C4-2B (cell line): ENCODE results near the gene WWOX.

Source experiments
- H3K27ac ChIP-seq: fragments of 450-650 bp; 2 replicates; pipeline ENCODE4 v1.5.1; 2017
- ZFX ChIP-seq: fragments of 450-650 bp; IDR thresholded peaks from 2 replicates; pipeline ENCODE4 v1.6.1; 2017
- TF ChIP-seq, protein P1 (sequence below): fragments of 450-650 bp; conservative IDR thresholded peaks from 2 replicates; pipeline ENCODE4 v1.5.1; 2017; ENCODE audit warnings: mild to moderate bottlenecking

The WWOX gene

DNA sequence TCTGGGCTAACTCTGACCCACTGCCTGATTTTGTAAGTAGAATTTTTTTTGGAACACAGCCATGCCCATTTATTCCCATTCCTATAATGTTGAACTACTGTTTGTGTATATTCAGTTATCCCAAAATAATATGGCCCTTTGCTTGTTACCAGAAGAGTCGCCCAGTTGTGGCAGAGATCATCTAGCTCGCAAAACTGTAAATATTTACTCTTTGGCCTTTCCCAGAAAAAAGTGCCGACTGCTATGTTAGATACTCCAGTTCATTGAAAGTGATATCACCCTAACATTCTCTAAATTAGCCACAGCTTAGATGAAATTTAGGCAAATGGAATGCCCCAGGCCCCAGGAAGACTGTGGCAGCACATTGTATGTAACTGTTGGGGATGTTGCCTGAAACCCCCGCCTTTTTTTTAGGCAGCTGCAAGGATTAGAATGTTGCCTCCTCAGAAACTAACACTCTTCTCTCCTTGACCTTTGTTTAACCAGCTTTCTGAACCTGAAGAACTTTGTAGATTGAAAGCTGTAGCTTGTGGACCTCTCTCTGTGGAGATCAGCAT is 19.1 kb downstream of the WWOX start:
- no peak for TF ChIP-seq ZFX
- TF ChIP-seq, protein P1, sequence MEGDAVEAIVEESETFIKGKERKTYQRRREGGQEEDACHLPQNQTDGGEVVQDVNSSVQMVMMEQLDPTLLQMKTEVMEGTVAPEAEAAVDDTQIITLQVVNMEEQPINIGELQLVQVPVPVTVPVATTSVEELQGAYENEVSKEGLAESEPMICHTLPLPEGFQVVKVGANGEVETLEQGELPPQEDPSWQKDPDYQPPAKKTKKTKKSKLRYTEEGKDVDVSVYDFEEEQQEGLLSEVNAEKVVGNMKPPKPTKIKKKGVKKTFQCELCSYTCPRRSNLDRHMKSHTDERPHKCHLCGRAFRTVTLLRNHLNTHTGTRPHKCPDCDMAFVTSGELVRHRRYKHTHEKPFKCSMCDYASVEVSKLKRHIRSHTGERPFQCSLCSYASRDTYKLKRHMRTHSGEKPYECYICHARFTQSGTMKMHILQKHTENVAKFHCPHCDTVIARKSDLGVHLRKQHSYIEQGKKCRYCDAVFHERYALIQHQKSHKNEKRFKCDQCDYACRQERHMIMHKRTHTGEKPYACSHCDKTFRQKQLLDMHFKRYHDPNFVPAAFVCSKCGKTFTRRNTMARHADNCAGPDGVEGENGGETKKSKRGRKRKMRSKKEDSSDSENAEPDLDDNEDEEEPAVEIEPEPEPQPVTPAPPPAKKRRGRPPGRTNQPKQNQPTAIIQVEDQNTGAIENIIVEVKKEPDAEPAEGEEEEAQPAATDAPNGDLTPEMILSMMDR: no peak
- no peak overlapping the region for H3K27ac ChIP-seq

DNA sequence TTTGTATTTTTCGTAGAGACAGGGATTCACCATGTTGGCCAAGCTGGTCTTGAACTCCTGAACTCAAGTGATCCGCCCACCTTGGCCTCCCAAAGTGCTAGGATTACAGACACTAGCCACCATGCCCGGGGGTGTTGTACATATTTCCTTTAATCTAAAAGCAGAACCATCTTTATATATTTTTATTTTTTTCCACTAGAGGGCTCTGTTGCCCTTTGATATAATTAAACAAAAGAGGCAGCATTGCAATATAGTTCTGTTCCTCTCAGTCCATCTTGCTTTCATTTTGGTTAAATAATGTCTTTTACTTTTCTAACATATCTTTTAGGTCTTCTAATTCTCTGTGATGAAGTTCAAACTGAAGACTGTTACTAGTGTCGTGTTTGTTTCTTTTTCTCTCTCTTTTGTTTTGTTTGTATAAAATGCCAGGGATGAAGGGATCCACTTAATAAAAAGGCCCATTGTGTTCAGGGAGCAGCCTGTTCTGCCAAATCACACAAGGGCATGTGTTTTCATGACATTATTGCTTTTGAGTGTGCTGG is 23.4 kb downstream of the WWOX start:
- peak overlapping the region; percentile 75 for H3K27ac ChIP-seq
- TF ChIP-seq ZFX: no peak
- TF ChIP-seq, protein P1: peak; percentile 64

DNA sequence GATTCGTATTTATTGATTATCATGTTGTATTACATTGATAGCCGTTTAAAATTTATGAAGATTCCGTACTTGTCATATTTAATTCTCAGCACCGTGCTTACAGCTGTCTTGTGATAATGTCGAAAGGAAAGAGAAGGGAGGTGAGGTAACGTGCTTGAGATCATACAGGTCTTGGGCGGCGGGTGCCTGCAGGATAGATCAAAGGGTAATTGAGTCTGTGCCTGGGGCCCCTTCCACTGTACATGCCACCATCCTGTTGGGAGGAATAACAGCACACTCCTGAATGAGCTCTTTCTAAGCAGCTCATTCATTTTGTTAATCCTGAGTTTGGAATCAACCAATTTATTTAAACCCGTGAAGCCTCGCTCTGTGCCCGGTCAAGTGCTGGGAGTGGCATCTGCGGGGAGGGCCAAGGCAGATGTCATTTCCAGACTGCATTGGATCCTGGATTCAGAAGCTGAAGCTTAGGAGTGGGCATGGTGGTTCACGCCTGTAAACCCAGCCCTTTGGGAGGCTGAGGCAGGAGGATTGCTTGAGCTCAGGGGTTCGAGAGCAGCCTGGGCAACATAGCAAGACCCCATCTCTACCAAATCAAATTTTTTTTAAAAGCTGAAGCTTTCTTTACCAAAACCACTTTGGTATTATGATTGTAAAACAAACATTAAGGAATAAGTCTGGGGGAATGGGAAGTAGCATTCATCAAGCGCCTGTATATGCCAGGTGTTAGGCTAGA is 25.8 kb downstream of the WWOX start:
- TF ChIP-seq, protein P1: no peak
- TF ChIP-seq ZFX: no peak
- H3K27ac ChIP-seq: no peak overlapping the region; the same call in 1 of the 2 replicates

DNA sequence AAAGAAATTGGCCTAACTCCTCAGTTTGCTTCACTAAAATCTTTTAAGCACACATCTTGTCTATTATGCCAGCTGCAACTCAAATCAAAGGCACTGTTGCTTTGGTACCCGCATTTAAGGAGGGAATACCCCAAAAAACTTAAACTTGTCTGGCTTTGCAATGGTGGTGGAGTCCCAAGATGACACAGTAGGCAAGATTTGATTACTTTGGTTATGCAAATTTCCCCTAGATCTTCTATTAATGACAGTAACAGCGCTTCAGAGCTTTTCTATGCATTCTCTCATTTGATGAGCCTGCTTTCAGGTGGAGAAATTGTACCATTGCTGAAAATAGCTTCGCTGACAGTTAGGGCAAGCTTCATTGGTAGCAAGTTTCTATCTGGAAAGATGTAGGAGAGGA is 27.2 kb downstream of the WWOX start:
- TF ChIP-seq, protein P1: no peak
- TF ChIP-seq ZFX: no peak
- H3K27ac ChIP-seq: no peak overlapping the region; the same call in 1 of the 2 replicates

DNA sequence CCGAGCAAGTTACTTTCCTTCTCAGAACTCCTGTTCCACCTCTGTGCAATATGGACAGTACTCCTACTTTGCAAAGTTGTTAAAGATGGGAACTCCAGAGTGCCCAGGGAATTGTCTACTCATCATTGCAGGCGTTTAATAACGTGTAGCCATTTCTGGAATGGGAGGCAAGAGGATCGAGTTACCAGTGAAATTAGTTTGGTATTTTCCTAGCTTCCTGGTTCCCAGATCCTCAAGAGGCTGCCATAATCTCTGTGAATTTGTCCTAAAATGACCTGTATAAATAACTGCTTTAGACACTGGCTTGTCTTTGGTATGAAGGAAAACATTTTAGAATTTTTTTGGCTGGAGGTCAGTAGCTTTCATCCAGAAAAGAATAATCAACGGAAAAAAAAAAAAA is 27.7 kb downstream of the WWOX start:
- no peak for TF ChIP-seq ZFX
- TF ChIP-seq, protein P1: no peak
- H3K27ac ChIP-seq: no peak overlapping the region; the same call in 1 of the 2 replicates

DNA sequence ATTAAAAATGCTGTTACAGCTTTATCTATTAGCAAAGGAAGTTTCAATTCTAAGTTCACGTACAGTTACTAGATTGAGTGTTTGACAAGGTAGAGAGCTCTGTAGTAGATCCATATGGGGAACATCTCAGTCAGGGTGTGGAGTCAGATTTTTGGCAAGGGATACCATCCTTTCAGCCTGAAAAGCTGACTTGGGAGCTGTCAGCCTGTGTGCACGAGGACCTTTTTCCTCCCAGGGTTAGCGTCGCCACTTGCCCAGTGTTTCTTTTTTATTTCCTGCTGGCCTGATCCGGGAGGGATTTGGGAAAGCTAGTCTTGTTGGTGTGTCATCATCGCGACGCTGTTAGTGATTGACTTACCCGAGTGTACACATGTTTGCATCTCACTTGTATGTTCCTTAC is 29.5 kb downstream of the WWOX start:
- H3K27ac ChIP-seq: no peak overlapping the region; the same call in 1 of the 2 replicates
- no peak for TF ChIP-seq ZFX

DNA sequence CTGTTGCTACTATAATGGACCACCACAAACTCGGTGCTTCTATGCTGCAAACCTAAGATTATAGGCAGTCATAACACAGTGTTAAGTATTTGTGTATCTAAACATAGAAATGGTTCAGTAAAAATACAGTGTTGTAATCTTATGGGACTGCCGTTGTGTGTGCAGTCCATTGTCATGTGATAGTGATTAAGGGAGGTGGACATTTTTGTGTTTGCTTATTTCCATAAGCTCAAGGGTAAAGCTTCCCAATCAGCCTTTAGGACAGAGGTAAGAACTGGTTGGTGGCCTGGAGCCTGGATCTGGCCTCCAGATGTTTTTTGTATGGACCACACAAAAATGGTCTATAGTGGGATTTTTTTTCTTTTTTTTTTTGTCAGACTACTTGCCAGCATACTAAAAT is 29.9 kb downstream of the WWOX start:
- TF ChIP-seq, protein P1: no peak
- TF ChIP-seq ZFX: no peak
- no peak overlapping the region; the same call in 1 of the 2 replicates for H3K27ac ChIP-seq
